HG02884 (cell line): ENCODE measurements around the gene DSTN.

Experiments
- ATAC-seq: cut with Tn5 transposase; IDR thresholded peaks from one replicate; pipeline ENCODE4 v1.9.1; 2021; ENCODE audit warnings: mild to moderate bottlenecking, moderate library complexity; ENCODE audit not compliant: unreplicated experiment

The DSTN gene

DNA sequence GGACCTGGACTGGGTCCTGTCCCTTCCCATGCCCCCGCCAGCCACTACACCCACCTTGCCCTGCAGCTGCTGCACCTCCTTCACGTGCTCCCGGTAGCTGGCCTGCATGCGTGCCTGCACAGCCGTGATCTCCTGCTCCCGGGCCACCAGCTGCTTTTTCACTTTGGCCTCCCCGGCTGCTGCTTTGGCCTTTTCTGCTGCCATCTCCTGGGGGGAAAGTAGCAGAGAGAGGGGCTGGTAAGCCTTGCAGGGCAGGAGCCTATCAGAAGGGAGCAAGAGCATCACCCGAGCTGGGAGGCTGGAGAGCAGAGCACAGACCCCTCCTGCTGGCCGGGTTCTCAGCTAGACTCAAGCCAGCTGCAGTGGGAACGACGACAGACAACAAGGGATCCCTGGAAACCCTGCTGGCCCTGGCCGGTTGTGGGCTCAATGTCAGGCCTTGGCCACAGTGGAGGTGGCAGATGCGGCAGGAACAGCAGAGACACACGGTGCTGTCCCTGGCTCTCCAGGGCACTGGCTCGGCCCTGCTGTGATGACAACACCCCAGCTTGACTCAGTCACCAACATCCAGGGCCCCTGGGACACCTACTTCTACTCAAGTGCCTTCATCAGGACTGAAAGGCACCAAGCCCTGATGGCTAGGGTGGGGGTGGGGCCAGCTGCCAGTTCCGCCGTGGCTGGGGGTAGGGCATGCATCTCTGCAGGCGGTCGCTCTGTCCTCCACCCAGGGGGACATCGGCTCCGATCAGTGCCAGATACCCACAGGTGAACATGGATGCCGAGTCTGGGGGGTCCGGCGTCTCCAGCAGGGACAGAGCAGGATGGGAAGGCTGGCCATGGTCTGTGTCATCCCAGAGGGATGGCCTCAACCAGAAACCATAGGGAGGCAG lies 66.9 kb downstream of the DSTN start:
- ATAC-seq: no peak

DNA sequence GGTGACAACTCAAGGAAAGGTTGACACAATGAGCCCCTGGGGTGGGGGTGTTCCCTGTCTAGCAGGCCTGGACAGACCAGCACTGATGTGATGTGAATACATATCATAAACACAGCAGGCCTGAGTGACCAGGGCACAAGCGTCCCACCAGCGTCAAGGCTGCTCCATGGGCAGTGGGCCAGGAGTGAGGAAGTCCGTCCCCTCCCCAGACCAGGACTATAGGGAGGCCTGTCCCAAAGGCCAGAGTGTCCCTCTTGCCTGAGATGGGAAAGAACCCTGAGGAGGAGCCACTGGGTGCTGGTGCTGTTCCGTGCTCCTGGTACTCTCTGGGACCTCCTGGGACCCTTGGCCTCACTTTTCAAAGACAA lies 67.5 kb downstream of the DSTN start:
- no peak for ATAC-seq

DNA sequence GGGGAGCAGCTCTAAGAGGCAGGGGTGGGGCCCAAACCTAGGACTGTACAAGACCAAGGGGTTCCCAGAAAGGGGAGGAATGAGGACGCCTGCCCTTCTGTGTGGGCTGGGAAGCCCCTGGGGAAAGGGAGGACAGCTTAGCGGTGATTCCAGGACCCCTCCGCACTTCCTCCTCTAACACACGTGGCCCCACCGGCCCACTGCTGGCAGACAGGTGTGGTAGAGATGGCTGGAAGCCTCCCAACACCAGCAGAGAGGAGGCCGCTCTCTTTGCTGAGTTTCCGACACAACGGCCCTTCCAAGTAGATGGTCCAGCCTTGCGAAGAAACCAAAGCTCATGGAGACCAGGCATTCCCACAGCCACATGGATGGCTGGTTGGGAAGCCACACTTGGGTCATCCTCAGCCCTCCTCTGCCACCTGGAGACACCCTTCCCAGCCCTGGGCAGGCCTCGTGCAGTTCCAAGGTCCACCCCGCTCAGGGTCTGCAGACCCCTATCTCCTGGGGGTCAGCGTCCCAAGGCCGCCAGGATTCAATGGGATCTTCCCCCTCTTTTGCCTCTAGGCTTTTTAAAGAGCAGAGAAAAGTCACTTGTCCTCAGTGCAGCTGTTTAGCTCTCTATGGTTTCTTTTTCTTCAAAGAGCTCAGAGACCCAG lies 68.2 kb downstream of the DSTN start:
- no peak for ATAC-seq

DNA sequence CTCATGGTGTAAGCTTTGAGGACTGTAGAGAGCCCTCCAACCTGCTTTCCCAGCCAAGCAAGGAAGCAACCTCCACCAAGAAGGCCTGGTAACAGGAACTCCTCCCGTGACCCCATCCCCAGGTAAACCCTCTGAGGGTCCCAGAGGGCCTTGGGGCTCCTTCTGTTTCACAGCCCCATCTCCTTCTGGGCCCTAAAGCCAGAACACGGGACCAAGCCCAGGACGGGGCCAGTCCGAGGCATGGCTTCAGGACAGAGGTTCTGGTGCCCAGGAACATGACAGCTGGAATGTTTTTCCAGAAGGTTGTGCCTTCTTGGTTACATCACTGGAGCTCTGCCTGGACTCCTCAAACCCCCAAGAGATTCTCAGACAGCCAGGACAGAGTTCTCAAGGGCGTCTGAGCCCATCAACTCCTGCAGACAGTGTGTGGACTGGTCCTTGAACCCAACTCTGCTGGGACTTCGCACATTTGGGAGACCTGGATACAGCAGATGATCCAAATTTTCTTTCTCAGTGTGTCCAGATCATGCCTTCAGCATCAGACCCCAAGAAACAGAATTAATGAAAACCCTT lies 69.0 kb downstream of the DSTN start:
- ATAC-seq: no peak

DNA sequence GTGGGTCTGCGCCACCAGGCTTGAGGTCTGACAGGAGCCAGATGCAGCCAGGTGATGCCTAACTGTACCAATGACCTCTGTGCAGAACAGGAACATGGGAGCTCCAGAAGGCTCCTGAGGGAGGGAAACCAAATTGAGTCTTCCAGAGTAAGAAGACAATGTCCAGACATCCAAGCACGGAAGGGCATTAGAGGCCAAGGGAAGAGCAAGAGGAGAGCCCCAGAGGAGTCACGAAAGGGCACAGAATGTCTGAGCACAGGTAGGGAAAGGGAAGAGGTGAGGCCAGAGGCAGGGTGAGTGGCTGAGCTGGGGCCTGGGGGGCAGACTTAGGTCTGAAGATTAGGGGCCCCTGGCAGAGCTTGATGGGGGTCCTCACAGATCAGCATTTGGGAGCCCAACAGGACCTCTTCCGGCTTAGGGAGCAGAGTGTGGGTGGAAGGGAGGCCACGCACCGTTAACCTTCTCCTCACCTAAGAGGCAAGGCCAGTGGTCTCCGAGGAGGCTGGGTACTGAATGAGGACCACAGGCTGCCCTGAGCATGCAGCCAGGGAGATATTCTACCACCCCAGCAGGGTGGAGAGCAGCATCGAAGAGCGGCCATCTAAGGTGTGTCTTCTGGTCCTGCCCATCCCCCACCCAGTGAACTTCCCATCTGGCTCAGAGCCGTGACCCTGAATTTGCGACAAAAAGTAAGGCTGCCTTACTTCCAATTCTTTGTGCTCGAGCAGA lies 70.4 kb downstream of the DSTN start:
- ATAC-seq: no peak

DNA sequence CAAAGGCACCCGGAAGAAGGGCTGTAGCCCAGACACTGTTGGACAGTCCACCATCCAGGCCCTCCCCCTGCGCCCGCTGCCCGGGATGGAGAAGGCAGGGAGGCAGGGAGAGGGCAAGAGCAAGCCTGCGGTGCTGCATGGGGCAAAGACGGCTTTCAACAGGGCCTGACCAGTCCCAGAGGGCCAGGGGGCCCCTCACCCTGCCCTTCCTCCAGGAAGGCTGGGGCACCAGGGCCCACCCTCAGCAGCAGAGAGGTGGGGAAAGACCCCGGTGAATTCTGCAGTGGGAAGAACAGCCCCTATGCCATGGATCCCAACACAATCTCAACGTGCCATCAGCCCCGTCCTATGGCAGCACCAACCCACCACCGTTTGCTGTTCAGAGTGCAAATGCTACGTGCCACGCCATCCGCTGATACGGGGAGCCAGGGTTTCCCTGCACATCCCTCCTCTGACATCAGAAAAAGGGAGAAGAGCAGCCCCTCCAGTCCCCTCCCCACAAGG lies 71.1 kb downstream of the DSTN start:
- ATAC-seq: no peak

DNA sequence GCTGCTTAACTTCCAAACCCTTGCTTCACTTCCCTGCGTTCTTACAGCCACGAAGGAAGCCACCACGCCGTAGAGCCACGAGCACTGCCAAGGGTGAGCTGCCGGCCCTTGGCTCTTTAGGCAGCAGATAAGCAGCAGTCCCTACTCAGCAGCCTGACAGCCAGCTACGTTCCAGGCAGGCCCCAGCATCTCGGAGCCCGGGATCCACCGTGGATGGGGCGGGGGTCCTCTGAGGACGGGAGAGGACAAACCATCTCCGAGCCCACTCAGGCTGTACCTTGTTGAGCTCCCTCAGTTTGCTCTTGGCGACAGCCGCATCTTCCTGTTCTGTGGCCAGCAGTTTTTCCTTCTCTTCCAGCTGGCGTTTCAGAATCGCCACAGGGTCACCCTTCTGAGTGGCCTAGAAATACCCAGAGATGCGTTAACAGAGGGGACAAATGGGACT lies 71.7 kb downstream of the DSTN start:
- ATAC-seq: no peak

DNA sequence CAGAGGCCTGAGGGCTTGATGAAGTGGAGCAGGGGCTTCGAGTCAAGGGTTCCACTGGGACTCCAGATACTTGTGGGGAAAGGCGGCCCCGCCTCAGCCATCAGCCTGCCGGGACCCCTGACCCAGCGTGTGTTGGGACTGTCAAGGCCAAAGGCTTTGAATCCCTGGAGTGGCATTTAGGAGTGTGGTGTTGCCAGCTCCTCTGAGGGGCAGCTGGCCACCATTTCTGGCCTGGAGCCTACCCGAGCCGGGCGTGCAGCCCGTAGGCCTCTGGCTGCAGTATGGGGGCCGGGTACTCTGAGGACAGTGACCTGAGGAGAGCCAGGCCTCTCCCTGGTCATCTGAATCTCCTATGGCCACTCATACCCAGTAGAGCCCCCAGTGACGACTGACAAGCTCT lies 72.1 kb downstream of the DSTN start:
- ATAC-seq: no peak

DNA sequence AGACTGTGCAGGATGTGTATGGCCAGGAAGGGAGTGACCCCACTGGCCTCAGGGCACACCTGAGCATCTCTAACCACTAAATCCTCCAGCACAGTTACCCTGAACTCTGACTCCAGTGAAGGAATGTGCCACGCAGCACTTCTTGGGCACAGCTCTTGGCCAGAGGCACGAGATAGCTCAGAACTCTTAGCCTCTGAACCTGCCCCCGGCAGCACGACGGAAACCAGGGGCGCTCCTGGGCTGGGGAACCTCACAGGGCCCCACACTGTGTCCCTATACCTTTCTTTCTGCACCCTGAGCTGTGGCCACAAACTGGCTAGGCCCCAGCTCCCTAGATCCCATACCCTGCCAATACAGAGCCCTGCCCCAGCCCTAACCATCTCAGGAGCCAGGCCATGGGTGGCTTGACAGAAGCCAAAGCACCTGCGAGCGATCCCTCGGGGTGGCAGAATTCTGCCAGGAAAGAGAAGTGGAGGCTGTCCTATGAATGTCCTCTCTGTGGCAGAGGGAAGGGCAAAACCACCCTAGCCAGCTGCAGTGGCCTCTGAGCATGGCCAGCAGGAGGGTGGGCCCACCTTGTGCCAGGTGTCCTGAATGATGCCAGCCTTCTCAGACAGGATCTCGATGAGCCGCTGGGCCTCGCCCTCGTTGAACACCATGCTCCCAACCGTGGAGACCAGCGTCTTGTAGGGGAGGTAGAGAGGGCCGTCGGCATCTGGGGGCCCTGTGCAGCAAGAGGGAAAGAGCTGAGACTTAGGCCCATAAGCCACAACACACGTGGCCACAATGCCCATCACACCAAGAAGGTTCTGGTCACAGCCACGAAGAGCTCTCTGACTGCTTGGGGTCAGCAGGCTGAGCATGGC lies 72.8 kb downstream of the DSTN start:
- no peak for ATAC-seq

DNA sequence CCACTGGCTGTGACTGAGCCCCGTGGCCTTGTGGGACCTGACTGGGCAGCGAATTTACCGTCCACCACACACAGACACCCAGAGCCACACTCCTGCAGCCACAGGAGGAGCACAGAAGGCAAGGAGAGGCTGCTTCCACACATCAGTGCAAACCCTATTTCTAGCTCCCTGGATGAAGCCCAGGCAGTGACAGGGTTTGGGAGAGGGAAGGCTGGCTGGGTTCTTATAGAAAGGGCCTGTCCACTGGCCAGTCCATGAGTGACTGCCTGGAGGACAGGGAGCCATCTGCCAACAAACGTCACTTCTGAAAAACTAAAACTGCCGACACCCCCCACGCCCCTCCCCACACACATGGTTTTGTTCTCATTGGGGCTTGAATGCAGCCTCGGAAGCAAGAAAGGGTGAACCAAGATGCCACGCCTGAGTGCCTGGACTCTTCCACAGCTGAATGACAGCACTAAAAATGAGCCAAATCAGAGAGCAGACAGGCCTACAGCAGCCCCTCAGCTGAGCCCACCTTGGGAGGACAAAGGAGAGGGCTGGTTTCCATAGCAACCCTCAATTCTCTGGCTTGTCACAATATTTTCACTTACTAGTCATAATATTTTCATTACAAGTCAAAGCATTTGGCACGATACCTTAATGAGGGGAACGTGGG lies 73.8 kb downstream of the DSTN start:
- no peak for ATAC-seq

DNA sequence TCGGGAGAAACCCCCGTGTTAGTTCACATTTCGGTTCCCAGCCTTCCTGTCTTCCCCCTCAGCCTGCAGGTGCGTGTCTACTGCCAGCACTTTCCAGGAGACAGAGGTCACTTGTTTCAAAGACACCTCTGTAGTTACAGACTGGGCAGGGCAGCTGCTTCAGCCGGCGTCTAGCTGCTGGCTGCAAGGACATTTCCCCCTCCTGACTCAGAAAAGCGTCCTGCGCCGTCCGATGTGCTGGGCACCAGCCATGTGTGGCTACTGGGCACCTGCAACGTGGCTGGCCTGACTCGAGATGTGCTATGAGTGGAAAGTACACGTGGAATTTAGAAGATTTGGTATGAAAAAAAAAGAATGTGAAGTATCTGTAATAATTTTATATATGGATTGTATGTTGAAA lies 74.6 kb downstream of the DSTN start:
- ATAC-seq: no peak

DNA sequence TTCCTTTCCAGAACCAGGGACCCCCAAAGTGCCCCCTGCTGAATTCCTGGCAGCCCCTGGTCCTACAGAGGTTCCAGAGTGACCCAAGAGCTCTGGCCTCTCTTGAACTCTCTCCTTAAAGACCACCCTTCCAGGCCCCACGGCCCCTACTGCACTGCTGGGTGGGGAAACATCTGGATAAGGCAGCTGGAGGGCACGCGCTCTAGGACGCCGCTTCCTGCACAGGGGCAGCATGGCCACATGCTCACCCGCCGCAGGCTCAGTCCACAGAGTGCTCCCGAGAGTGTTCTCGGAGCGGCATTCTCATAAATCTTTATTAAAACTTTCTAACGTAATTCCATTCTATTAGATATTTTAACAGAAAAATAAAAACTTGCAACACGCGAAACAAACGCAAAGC lies 75.1 kb downstream of the DSTN start:
- ATAC-seq: no peak

DNA sequence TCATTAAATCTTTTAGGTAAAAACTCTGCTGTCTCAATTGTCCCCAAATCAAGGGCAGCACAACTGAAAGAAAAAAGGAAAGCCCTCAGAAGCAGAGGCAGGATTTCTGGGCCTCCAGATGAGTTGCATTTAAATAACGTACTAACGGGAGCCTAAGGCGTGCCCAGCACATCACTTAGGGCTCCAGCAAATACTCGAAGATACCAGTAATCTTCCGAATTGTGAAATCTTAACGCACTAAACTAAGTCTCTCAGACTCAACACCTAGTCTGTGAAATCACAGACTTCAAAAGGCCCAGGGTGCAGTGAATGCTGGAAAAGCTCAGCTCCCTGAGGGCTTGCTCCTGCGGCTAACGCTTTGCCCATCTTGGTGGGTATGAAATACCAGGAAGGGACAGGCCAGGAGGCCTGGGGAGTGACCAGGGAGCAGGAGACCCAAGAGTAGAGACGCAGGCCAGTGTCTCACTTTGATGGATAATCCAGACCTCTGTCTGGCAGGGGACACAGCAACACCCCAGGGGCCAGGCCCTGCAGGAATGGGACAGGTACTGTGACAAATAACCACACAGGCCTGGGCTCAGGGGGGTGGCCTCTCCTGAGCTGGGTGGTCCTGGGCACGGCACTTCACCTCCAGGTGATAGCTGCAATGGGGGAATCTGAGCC lies 75.8 kb downstream of the DSTN start:
- no peak for ATAC-seq

DNA sequence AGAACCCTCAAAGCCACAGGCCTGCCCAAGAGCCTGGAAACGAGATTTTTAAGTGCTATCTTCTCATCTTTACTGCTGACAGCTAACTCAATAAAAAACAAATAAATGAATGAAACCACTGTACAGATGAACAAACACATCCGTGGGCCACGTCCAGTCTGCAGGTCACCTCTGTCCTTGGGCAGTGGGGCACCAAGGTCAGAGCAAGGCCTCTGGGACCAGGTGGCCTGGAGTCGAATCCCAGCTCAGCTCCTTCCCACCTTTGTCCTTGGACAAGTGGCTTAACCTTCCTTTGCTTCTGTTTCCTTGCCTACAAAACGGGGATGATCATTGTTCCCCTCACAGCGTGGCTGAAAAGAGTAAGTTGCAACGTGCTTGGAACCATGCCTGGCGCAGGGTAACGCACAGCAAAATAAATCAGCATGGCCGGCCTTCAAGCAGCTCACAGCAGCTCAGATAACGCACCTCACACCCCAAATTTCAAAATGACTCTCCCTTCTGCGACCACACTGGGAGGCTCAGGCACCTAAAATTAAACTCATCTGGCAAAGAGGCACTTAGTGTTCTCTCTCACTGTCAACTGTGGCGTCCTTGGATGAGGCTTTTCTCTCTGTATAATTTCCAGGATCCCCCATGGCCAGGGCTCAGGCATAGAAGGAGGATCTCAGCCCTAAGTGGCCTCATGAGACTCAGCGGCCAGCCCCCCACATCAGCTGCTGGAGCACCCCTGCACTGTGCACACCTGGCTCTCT lies 76.5 kb downstream of the DSTN start:
- no peak for ATAC-seq

DNA sequence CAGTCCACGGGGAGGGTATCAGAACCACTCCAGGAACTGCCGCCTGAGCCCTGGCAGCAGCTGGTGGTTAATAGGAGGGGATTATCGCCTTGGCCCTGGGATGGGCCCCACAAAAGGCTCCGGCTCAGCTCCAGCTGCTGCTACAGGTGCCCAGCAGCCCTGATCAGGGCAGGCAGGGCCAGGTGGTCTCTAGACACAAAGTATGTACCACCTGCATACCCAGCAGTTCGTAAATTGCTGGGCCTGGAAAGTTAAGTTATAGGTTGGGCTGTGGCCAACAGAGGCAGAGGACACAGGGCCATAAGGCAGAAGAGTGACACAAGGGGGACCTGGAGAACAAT lies 77.1 kb downstream of the DSTN start:
- ATAC-seq: no peak

DNA sequence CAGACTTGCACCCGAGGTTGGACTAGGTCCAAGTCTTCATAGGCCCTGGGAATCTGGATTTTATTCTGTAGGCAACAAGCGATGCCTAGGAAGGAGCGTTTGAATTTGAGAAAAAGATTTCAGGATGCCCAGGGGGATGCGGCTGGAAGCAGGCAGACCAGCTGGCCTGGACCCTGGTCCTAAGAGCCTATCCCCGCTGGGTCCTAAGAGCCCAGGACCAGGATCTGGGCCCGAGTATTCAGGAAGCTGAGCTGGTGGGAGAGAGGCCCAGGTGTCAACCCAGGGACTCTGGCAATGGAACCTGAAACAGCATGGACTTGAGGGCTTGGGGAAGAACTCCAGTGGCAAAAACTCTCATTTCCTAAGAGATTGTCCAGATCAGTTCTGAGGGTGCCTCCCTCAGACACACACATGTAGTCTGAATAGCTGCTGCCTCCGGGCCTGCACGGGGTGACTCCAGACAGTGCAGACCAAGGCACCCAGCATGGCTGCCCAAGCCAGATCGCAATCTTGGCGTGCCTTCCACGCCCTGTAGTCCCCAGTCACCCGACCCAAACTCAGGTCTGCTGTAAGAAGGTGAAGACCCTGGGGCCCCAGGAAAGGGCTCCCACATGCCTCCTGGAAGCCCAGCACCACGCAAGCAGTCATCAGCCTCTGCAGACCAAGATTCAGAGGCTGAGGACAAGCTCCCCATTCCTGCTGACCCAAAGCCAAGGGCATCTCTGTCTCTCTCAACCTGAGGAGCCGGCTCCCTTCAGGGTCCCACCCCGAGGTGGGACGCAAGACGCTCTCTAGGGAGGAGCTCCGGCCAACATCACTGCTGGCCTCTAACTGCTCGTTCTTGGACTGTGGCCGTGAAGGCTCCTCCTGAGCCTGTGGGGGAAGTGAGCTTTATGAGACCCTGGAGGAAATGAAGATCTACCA lies 77.8 kb downstream of the DSTN start:
- ATAC-seq: no peak

DNA sequence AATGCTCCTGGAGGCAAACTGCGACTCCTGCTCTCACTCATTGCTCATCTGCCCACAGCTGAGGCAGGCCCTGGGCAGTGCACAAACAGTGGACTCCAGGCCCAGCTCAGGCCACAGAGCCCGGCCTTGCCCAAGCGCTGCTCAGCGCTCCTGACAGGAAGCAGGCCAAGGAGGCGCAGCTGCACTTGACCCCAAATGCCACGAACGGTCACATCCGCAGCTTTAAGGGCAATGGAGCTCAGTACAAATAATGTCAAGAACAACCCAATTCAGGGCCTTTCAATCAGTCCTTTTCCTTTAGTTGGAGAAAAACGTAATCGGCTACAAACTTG lies 78.4 kb downstream of the DSTN start:
- ATAC-seq: no peak
